ENCODE measurements around the gene DR1. TPM values are rescaled to one million over a fixed set of nuclear protein-coding genes. Genes with fewer than 3 reads are reported as not detected.

Gene DR1
- total RNA-seq, 1 donor from 2014 or later: 47.1 TPM

- no peak for TF ChIP-seq CTCF (IDR thresholded peaks at IDR 0.05)
- Histone ChIP-seq H3K9me3 (no peaks in the 10 kb centered on the region), H3K36me3 (no peaks in the 10 kb centered on the region), H3K4me1 (no peaks in the 10 kb centered on the region), H3K27me3 (no peaks in the 10 kb centered on the region), H3K27ac (no peak overlapping the region), H3K4me3 (peak overlapping the region; percentile 15)
- DNase-seq (no peak), ATAC-seq (no peak)
- intact Hi-C loops (cut with DNase I): no loop called here
These were observed 69.6 kb downstream of the DR1 start for GRCh38 chr1:93415296-93415695.

- Histone ChIP-seq H3K27me3 (no peaks in the 10 kb centered on the region), H3K9me3 (no peaks in the 10 kb centered on the region), H3K4me1 (no peaks in the 10 kb centered on the region), H3K27ac (no peak overlapping the region), H3K36me3 (no peaks in the 10 kb centered on the region), H3K4me3 (no peak overlapping the region)
- TF ChIP-seq CTCF (IDR thresholded peaks at IDR 0.05): no peak
- ATAC-seq (no peak), DNase-seq (no peak)
- intact Hi-C loops (cut with DNase I): no loop called here
These were observed 70.5 kb downstream of the DR1 start for GRCh38 chr1:93416183-93416582.

Other genes with a start within 250 kb of the DR1 start
- gene TMED5, start 165.5 kb upstream of the DR1 start, total RNA-seq: 92.7 TPM
- gene CCDC18, start 165.2 kb upstream of the DR1 start, total RNA-seq: 3.1 TPM
- gene FNBP1L, start 102.2 kb downstream of the DR1 start, total RNA-seq: 50.0 TPM